Adrenal gland (tissue), 12 donors: Measurements from ENCODE around the gene PCSK4. TPM values are rescaled to one million over a fixed set of nuclear protein-coding genes. Genes with fewer than 3 reads are reported as not detected.

Experiments used
- DNase-seq, 7 donors: peaks; one replicate each; pipeline ENCODE4 v3.0.0-alpha.2; 2019 to 2020
- H3K27ac ChIP-seq, 5 donors: fragments of 200-600 bp; sonication (generic) in 4 of 5; 1 replicate in 3 of 5; 2 replicates in 2 of 5; pipeline versions ENCODE4 v1.5.1 to v1.8.0; 2016 to 2020; ENCODE audit warnings: mild to moderate bottlenecking in 1 of 5
- H3K27me3 ChIP-seq: fragments of 200-600 bp; 2 replicates; pipeline ENCODE4 v1.8.0; 2021
- H3K36me3 ChIP-seq, 2 donors: fragments of 200-600 bp; replicated peaks in 1 of 2; 1 replicate in 1 of 2; 2 replicates in 1 of 2; pipeline versions ENCODE4 v1.5.1 to v1.8.0; 2018 to 2022
- H3K4me1 ChIP-seq, 2 donors: fragments of 200-600 bp; replicated peaks in 1 of 2; 1 replicate in 1 of 2; 2 replicates in 1 of 2; pipeline versions ENCODE4 v1.5.1 to v1.8.0; 2018 to 2021
- H3K4me3 ChIP-seq, 4 donors: fragments of 200-600 bp; sonication (generic) in 3 of 4; one replicate each; pipeline ENCODE4 v1.5.1; 2016 to 2018
- H3K9me3 ChIP-seq, 3 donors: fragments of 200-600 bp; sonication (generic) in 1 of 3; replicated peaks in 1 of 3; 1 replicate in 2 of 3; 2 replicates in 1 of 3; pipeline versions ENCODE4 v1.5.1 to v1.8.0; 2016 to 2021
- CTCF ChIP-seq, 6 experiments: fragments of 450-650 bp in 4 of 6; fragments of 200-600 bp in 2 of 6; sonication (generic) in 1 of 6; IDR thresholded peaks; 1 replicate in 5 of 6; 2 replicates in 1 of 6; pipeline versions ENCODE4 v1.5.1 to v1.8.0; 2016 to 2021; ENCODE audit warnings: antibody characterized with exemption in 6 of 6, mild to moderate bottlenecking in 2 of 6, moderate library complexity in 1 of 6
- POLR2A ChIP-seq, 2 donors: fragments of 450-650 bp; IDR thresholded peaks; one replicate each; pipeline ENCODE4 v1.6.1; 2017; ENCODE audit warnings: antibody characterized with exemption in 2 of 2, mild to moderate bottlenecking in 2 of 2, moderate library complexity in 1 of 2
- WGBS, 4 donors: extraction: QIAGEN DNeasy Blood & Tissue Kit in 2 of 4; methylation state at CpG; one replicate each; pipeline versions ENCODE4 v1.1.5 to v1.1.7; 2013 to 2017; 5-methylcytosine and 5-hydroxymethylcytosine counted together
- intact Hi-C, 2 donors: fragments of 100-400 bp; cut with DNase I; formaldehyde crosslinking; loops; one replicate each; pipeline versions ENCODE4 v1.14.1 to v1.15.0; 2022 to 2023
- polyA plus RNA-seq, 3 donors: library from polyadenylated mRNA; stranded (reverse); fragments of 200-250 nt in 2 of 3; fragments of 350-450 nt in 1 of 3; fragmentation: Illumina TruSeq in 1 of 3; extraction: RNeasy Lipid Tissue Mini Kit (QIAGEN cat#74804) in 1 of 3; gene quantifications; one replicate each; pipeline ENCODE4 v1.2.3, GENCODE V29; 2013 to 2014
- total RNA-seq, 9 donors: library from RNA; depleted of rRNA in 4 of 9; stranded (reverse); fragments of >200 nt in 4 of 9; fragments of 120-200 nt in 1 of 9; fragmentation: NEBNext Ultra II Directional in 1 of 9; extraction: Animal tissue kit (Norgen Biotek cat#: 25700) in 1 of 9; gene quantifications; one replicate each; pipeline versions ENCODE4 v1.1.0 to v1.2.4, GENCODE V29; 2013 to 2023
- donor health status: healthy with polysubstance abuse.
- donor health status: Bipolar disorder and iron deficiency.
- donor health status: DM: yes; HTN: yes; CAD: no.
- donor health status: DM: no; HTN: no; CAD: no.
- donor health status: DM: no; HTN: no; CAD: no.
- donor health status: DM: yes; HTN: yes; CAD: no.

The PCSK4 gene
- total and polyA plus RNA-seq, 12 donors = 1.2 to 29.7 (median 4.8) TPM

GRCh38 chr19:1475751-1476437 lies 14.3 kb downstream of the PCSK4 start:
- no peaks in the 10 kb centered on the region for H3K36me3 ChIP-seq
- WGBS, 4 donors = 90 to 95% (median 93%) methylated on average over 9 to 31 of the region's 31 CpGs
- H3K27me3 ChIP-seq = peaks cover 32% of the 10 kb centered on the region
- intact Hi-C loops = no loop called here
- peaks cover 14 to 38% of the 10 kb centered on the region in 2 donors for H3K4me1 ChIP-seq
- TF ChIP-seq POLR2A (IDR thresholded peaks at IDR 0.05) (no peak), CTCF (IDR thresholded peaks at IDR 0.05) (no peak)
- no peaks in the 10 kb centered on the region for H3K9me3 ChIP-seq
- H3K27ac ChIP-seq = no peak overlapping the region
- no peak overlapping the region for H3K4me3 ChIP-seq
- DNase-seq = no peak

- Histone ChIP-seq H3K4me3 (no peak overlapping the region), H3K27me3 (peaks cover 42% of the 10 kb centered on the region), H3K9me3 (no peaks in the 10 kb centered on the region), H3K4me1 (peaks cover 23 to 49% of the 10 kb centered on the region in 2 donors), H3K36me3 (no peaks in the 10 kb centered on the region), H3K27ac (no peak overlapping the region)
- WGBS, 4 donors = 86 to 93% (median 89%) methylated on average over 7 to 26 of the region's 26 CpGs
- TF ChIP-seq POLR2A (IDR thresholded peaks at IDR 0.05) = no peak
- TF ChIP-seq CTCF (IDR thresholded peaks at IDR 0.05) = no peak
- no peak for DNase-seq
- intact Hi-C loops = no loop called here
Measured at GRCh38 chr19:1474765-1475351, 15.3 kb downstream of the PCSK4 start.

GRCh38 chr19:1474011-1474764 lies 16.0 kb downstream of the PCSK4 start:
- Histone ChIP-seq H3K36me3 (no peaks in the 10 kb centered on the region), H3K27me3 (peaks cover 46% of the 10 kb centered on the region), H3K27ac (no peak overlapping the region), H3K4me1 (peaks cover 23 to 47% of the 10 kb centered on the region in 2 donors), H3K4me3 (no peak overlapping the region), H3K9me3 (no peaks in the 10 kb centered on the region)
- intact Hi-C loops = no loop called here
- 66 to 89% (median 73%) methylated on average over 10 to 31 of the region's 31 CpGs for WGBS, 4 donors
- DNase-seq = peak in 4 of 7 donors; percentile 54 to 66 (median 64)
- TF ChIP-seq POLR2A (IDR thresholded peaks at IDR 0.05) = no peak

- WGBS, 4 donors = 63 to 74% (median 67%) methylated on average over 15 to 20 of the region's 20 CpGs
- peaks cover 53% of the 10 kb centered on the region for H3K27me3 ChIP-seq
- TF ChIP-seq POLR2A (IDR thresholded peaks at IDR 0.05) = no peak
- TF ChIP-seq CTCF (IDR thresholded peaks at IDR 0.05) = no peak
Measured at GRCh38 chr19:1473085-1473851, 16.9 kb downstream of the PCSK4 start.

More at GRCh38 chr19:1473085-1473851, 16.9 kb downstream of the PCSK4 start:
- no peak overlapping the region for H3K27ac ChIP-seq
- peaks cover 20 to 47% of the 10 kb centered on the region in 2 donors for H3K4me1 ChIP-seq
- H3K9me3 ChIP-seq = no peaks in the 10 kb centered on the region
- intact Hi-C loops = no loop called here
- DNase-seq = no peak
- H3K36me3 ChIP-seq = no peaks in the 10 kb centered on the region
- H3K4me3 ChIP-seq = no peak overlapping the region
